HepG2 (cell line): ENCODE measurements around the gene ARL3. TPM values are rescaled to one million over a fixed set of nuclear protein-coding genes. Genes with fewer than 3 reads are reported as not detected.
A peak's percentile ranks its signal among the peaks of the same experiment; 100 is the strongest.

Source experiments
- CCDC6 ChIP-seq: sonication (generic); formaldehyde crosslinking; IDR thresholded peaks from 2 replicates; pipeline ENCODE4 v1.8.1; 2022; ENCODE audit warnings: mild to moderate bottlenecking, missing genetic modification reagents, moderate library complexity
- CHCHD3 ChIP-seq: sonication (generic); formaldehyde crosslinking; IDR thresholded peaks from 2 replicates; pipeline ENCODE4 v1.8.0; 2022; ENCODE audit warnings: mild to moderate bottlenecking, missing genetic modification reagents, moderate library complexity
- DMAP1 ChIP-seq: IDR thresholded peaks from 2 replicates; pipeline ENCODE4 v1.6.1; 2016
- ETV5 ChIP-seq: IDR thresholded peaks from 2 replicates; pipeline ENCODE4 v1.6.1; 2018; ENCODE audit warnings: missing biosample characterization, missing genetic modification reagents, inconsistent platforms, borderline replicate concordance
- GTF2F1 ChIP-seq: fragments of 150-350 bp; IDR thresholded peaks from 2 replicates; pipeline ENCODE4 v1.6.1; 2014; ENCODE audit warnings: low read length
- KLF15 ChIP-seq: sonication (generic); formaldehyde crosslinking; IDR thresholded peaks from 2 replicates; pipeline ENCODE4 v1.8.1; 2023; ENCODE audit warnings: borderline replicate concordance, mild to moderate bottlenecking, inconsistent platforms, missing genetic modification reagents, mixed read lengths
- MEF2D ChIP-seq: sonication (generic); formaldehyde crosslinking; IDR thresholded peaks from 2 replicates; pipeline ENCODE4 v1.5.1; 2020; ENCODE audit warnings: mild to moderate bottlenecking, missing genetic modification reagents
- NCOA1 ChIP-seq: sonication (generic); formaldehyde crosslinking; IDR thresholded peaks from 2 replicates; pipeline ENCODE4 v1.9.0; 2021; ENCODE audit warnings: missing genetic modification reagents
- NCOA2 ChIP-seq: sonication (generic); formaldehyde crosslinking; IDR thresholded peaks from 2 replicates; pipeline ENCODE4 v1.8.0; 2022; ENCODE audit warnings: inconsistent platforms
- REL ChIP-seq: sonication (generic); formaldehyde crosslinking; conservative IDR thresholded peaks from 2 replicates; pipeline ENCODE4 v1.8.0; 2022; ENCODE audit warnings: mild to moderate bottlenecking, missing genetic modification reagents, moderate library complexity
- SSRP1 ChIP-seq: IDR thresholded peaks from 2 replicates; pipeline ENCODE4 v1.6.1; 2016; ENCODE audit warnings: control low read depth
- ZNF264 ChIP-seq: sonication (generic); formaldehyde crosslinking; IDR thresholded peaks from 2 replicates; pipeline ENCODE4 v1.4.0; 2020; ENCODE audit warnings: missing genetic modification reagents
- ZNF431 ChIP-seq: sonication (generic); formaldehyde crosslinking; IDR thresholded peaks from 2 replicates; pipeline ENCODE4 v1.9.0; 2022; ENCODE audit warnings: missing genetic modification reagents, low read depth, mild to moderate bottlenecking, borderline replicate concordance
- ZNF446 ChIP-seq: sonication (generic); formaldehyde crosslinking; IDR thresholded peaks from 2 replicates; pipeline ENCODE4 v1.5.0; 2020; ENCODE audit warnings: mild to moderate bottlenecking, missing genetic modification reagents
- ZNF841 ChIP-seq: sonication (generic); formaldehyde crosslinking; IDR thresholded peaks from 2 replicates; pipeline ENCODE4 v1.8.1; 2023; ENCODE audit warnings: missing genetic modification reagents, borderline replicate concordance
- ZSCAN22 ChIP-seq: sonication (generic); formaldehyde crosslinking; IDR thresholded peaks from 2 replicates; pipeline ENCODE4 v1.4.0; 2020; ENCODE audit warnings: mild to moderate bottlenecking, missing genetic modification reagents
- polyA plus RNA-seq, 8 experiments: library from polyadenylated mRNA; depleted of rRNA in 3 of 8; stranded (reverse) in 7 of 8; unstranded in 1 of 8; fragments of >200 nt; fragmentation: Illumina TruSeq in 4 of 8; extraction: Trizol in 4 of 8; gene quantifications; 2 replicates each; pipeline versions ENCODE4 v1.2.1 to v1.2.3, GENCODE V29; 2011 to 2016; ENCODE audit warnings: low read depth in 4 of 8, missing spikeins in 1 of 8, mixed read lengths in 1 of 8; ENCODE audit not compliant: insufficient read depth in 1 of 8
- total RNA-seq, 5 experiments: library from RNA; depleted of rRNA; stranded (reverse); fragments of >200 nt; fragmentation: Illumina TruSeq; extraction: Trizol; gene quantifications; 2 replicates each; pipeline ENCODE4 v1.2.3, GENCODE V29; 2016; ENCODE audit warnings: low read depth in 1 of 5
- TF ChIP-seq, protein P1 (sequence below): sonication (generic); formaldehyde crosslinking; IDR thresholded peaks from 2 replicates; pipeline ENCODE4 v1.4.0; 2020; ENCODE audit warnings: missing genetic modification reagents, mild to moderate bottlenecking, borderline replicate concordance
- TF ChIP-seq, protein P2 (sequence below), 2 experiments: sonication (generic) in 1 of 2; formaldehyde crosslinking in 1 of 2; IDR thresholded peaks; 2 replicates each; pipeline versions ENCODE4 v1.4.0 to v1.6.1; 2018 to 2020; ENCODE audit warnings: missing genetic modification reagents in 2 of 2, borderline replicate concordance in 1 of 2, low read depth in 1 of 2, mild to moderate bottlenecking in 1 of 2, missing biosample characterization in 1 of 2
- TF ChIP-seq, protein P3 (sequence below): sonication (generic); formaldehyde crosslinking; IDR thresholded peaks from 2 replicates; pipeline ENCODE4 v1.4.0; 2020; ENCODE audit warnings: mild to moderate bottlenecking, missing genetic modification reagents, borderline replicate concordance
- TF ChIP-seq, protein P4 (sequence below): sonication (generic); formaldehyde crosslinking; IDR thresholded peaks from 2 replicates; pipeline ENCODE4 v1.8.1; 2023; ENCODE audit warnings: missing genetic modification reagents, inconsistent platforms, borderline replicate concordance
- TF ChIP-seq, protein P5 (sequence below): sonication (generic); formaldehyde crosslinking; IDR thresholded peaks from 2 replicates; pipeline ENCODE4 v1.5.0; 2020; ENCODE audit warnings: missing genetic modification reagents, mild to moderate bottlenecking, borderline replicate concordance

Gene ARL3
- total and polyA plus RNA-seq, 2 of the 13 experiments (the other 11 are each of a cell fraction or from before 2014, with no cell fraction given): 5.2 to 6.6 TPM

DNA sequence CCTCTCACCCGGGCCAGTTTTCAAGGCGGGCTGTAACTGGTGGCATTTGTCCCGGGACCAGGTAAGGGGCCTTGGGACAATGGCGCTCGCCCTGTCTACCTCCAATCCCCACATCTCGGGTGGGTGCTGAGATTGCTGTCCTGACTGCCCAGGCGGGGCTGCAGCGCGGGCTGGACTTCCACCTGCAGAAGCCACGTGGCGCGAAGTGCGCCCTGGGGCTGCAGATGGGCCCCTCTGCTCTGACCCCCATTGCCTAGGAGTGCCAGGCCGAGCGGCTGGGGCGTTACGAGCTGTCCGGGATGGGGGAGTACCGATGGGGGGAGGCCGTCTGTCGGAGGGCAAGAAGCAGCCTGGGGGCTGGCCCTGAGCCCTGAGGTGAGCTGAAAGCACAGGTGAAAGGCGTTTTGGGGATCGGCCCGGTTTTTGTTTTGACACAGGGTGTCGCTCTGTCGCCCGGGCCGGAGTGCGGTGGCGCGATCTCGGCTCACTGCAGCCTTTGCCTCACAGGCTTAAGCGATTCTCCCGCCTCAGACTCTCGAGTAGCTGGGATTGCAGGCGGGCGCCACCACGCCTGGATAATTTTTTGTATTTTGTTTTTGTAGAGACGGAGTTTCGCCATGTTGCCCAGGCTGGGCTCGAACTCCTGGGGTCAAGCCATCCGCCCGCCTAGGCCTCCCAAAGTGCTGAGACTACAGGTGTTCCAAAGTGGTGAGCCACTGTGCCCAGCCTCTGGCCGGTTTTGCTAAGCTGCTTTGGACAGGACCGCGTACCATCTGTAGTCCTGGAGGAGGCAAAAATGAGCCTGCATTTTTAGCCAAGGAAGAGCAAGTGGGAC, 641 bp upstream of the ARL3 start, which contains the start of gene SFXN2 (continued):
- TF ChIP-seq REL (CRISPR knock-in tag) (peak; percentile 79), ZSCAN22 (CRISPR knock-in tag) (no peak), SSRP1 (CRISPR knock-in tag) (no peak), ZNF841 (no peak), MEF2D (CRISPR knock-in tag) (no peak; the same call in 1 of the 2 replicates), CHCHD3 (CRISPR knock-in tag) (no peak), DMAP1 (peak; percentile 89), ETV5 (CRISPR knock-in tag) (no peak), CCDC6 (CRISPR knock-in tag) (peak; percentile 78; the same call in 1 of the 2 replicates), NCOA2 (CRISPR knock-in tag) (no peak), GTF2F1 (no peak), ZNF431 (CRISPR knock-in tag) (no peak), ZNF446 (peak; percentile 79; the same call in 1 of the 2 replicates), KLF15 (peak; percentile 65; the same call in 1 of the 2 replicates), NCOA1 (CRISPR knock-in tag) (no peak), ZNF264 (no peak; the same call in 1 of the 2 replicates)
- TF ChIP-seq, protein P1, sequence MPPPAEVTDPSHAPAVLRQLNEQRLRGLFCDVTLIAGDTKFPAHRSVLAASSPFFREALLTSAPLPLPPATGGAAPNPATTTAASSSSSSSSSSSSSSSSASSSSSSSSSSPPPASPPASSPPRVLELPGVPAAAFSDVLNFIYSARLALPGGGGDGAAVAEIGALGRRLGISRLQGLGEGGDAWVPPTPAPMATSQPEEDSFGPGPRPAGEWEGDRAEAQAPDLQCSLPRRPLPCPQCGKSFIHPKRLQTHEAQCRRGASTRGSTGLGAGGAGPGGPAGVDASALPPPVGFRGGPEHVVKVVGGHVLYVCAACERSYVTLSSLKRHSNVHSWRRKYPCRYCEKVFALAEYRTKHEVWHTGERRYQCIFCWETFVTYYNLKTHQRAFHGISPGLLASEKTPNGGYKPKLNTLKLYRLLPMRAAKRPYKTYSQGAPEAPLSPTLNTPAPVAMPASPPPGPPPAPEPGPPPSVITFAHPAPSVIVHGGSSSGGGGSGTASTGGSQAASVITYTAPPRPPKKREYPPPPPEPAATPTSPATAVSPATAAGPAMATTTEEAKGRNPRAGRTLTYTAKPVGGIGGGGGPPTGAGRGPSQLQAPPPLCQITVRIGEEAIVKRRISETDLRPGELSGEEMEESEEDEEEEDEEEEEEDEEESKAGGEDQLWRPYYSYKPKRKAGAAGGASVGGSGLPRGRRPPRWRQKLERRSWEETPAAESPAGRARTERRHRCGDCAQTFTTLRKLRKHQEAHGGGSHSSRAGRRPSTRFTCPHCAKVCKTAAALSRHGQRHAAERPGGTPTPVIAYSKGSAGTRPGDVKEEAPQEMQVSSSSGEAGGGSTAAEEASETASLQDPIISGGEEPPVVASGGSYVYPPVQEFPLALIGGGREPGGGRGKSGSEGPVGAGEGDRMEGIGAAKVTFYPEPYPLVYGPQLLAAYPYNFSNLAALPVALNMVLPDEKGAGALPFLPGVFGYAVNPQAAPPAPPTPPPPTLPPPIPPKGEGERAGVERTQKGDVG (CRISPR knock-in tag): no peak
- TF ChIP-seq, protein P2, sequence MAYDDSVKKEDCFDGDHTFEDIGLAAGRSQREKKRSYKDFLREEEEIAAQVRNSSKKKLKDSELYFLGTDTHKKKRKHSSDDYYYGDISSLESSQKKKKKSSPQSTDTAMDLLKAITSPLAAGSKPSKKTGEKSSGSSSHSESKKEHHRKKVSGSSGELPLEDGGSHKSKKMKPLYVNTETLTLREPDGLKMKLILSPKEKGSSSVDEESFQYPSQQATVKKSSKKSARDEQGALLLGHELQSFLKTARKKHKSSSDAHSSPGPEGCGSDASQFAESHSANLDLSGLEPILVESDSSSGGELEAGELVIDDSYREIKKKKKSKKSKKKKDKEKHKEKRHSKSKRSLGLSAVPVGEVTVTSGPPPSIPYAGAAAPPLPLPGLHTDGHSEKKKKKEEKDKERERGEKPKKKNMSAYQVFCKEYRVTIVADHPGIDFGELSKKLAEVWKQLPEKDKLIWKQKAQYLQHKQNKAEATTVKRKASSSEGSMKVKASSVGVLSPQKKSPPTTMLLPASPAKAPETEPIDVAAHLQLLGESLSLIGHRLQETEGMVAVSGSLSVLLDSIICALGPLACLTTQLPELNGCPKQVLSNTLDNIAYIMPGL (CRISPR knock-in tag; IDR thresholded peaks at IDR 0.05; ENCODE audit: borderline replicate concordance in 1 of 2, low read depth in 1 of 2): peak in 1 of 2 experiments; percentile 57; a peak in 1 of 4 replicates
- TF ChIP-seq, protein P3, sequence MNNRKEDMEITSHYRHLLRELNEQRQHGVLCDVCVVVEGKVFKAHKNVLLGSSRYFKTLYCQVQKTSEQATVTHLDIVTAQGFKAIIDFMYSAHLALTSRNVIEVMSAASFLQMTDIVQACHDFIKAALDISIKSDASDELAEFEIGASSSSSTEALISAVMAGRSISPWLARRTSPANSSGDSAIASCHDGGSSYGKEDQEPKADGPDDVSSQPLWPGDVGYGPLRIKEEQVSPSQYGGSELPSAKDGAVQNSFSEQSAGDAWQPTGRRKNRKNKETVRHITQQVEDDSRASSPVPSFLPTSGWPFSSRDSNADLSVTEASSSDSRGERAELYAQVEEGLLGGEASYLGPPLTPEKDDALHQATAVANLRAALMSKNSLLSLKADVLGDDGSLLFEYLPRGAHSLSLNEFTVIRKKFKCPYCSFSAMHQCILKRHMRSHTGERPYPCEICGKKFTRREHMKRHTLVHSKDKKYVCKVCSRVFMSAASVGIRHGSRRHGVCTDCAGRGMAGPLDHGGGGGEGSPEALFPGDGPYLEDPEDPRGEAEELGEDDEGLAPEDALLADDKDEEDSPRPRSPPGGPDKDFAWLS (CRISPR knock-in tag): no peak
- TF ChIP-seq, protein P4, sequence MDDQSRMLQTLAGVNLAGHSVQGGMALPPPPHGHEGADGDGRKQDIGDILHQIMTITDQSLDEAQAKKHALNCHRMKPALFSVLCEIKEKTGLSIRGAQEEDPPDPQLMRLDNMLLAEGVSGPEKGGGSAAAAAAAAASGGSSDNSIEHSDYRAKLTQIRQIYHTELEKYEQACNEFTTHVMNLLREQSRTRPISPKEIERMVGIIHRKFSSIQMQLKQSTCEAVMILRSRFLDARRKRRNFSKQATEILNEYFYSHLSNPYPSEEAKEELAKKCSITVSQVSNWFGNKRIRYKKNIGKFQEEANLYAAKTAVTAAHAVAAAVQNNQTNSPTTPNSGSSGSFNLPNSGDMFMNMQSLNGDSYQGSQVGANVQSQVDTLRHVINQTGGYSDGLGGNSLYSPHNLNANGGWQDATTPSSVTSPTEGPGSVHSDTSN: no peak
- TF ChIP-seq, protein P5, sequence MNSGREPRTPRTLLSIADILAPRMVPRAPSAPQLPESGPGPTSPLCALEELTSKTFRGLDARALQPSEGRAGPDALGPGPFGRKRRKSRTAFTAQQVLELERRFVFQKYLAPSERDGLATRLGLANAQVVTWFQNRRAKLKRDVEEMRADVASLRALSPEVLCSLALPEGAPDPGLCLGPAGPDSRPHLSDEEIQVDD (CRISPR knock-in tag): no peak
